ENCODE data around the gene GDF9.

The GDF9 gene

GRCh38 chr5:132837868-132838267 is 28.4 kb downstream of the GDF9 start:
- no peak for TF ChIP-seq SUZ12 (IDR thresholded peaks at IDR 0.05)
- TF ChIP-seq PKNOX1 (IDR thresholded peaks at IDR 0.05): 0 out of 2 replicates have a peak, but pooled peaks have one; percentile 20
- TF ChIP-seq HDGF (IDR thresholded peaks at IDR 0.05; ENCODE audit: borderline replicate concordance): no peak
- TF ChIP-seq FOXM1 (IDR thresholded peaks at IDR 0.05; ENCODE audit: borderline replicate concordance): no peak
- TF ChIP-seq L3MBTL2 (conservative IDR thresholded peaks at IDR 0.05): no peak
- TF ChIP-seq FOXK2 (IDR thresholded peaks at IDR 0.05): no peak
- POLR2A ChIA-PET: no interaction called here
- CTCF ChIA-PET: no interaction called here
- DNase-seq (ENCODE audit: extremely low spot score): no peak

- CTCF ChIA-PET: no interaction called here
- POLR2A ChIA-PET: no interaction called here
- DNase-seq (ENCODE audit: extremely low spot score): no peak
- TF ChIP-seq ELF4 (IDR thresholded peaks at IDR 0.05): no peak
- TF ChIP-seq SUZ12 (IDR thresholded peaks at IDR 0.05): no peak
- no peak for TF ChIP-seq CTBP1 (IDR thresholded peaks at IDR 0.05; ENCODE audit: borderline replicate concordance)
- TF ChIP-seq PKNOX1 (IDR thresholded peaks at IDR 0.05): no peak
- TF ChIP-seq BHLHE40 (IDR thresholded peaks at IDR 0.05; ENCODE audit: borderline replicate concordance): no peak
- TF ChIP-seq ZNF384 (IDR thresholded peaks at IDR 0.05): no peak
- TF ChIP-seq FOXK2 (IDR thresholded peaks at IDR 0.05): no peak
- no peak for TF ChIP-seq FOXM1 (IDR thresholded peaks at IDR 0.05; ENCODE audit: borderline replicate concordance)
- TF ChIP-seq FOXA1 (IDR thresholded peaks at IDR 0.05): no peak
- no peak for TF ChIP-seq L3MBTL2 (conservative IDR thresholded peaks at IDR 0.05)
Measured at GRCh38 chr5:132836852-132837251, 29.4 kb downstream of the GDF9 start.

GRCh38 chr5:132834057-132834456 is 32.2 kb downstream of the GDF9 start:
- TF ChIP-seq FOXA1 (IDR thresholded peaks at IDR 0.05) (no peak), CTBP1 (IDR thresholded peaks at IDR 0.05; ENCODE audit: borderline replicate concordance) (no peak), BHLHE40 (IDR thresholded peaks at IDR 0.05; ENCODE audit: borderline replicate concordance) (no peak), ZNF384 (IDR thresholded peaks at IDR 0.05) (no peak), LEF1 (IDR thresholded peaks at IDR 0.05; ENCODE audit: borderline replicate concordance) (no peak), L3MBTL2 (conservative IDR thresholded peaks at IDR 0.05) (no peak), PKNOX1 (IDR thresholded peaks at IDR 0.05) (no peak), HDGF (IDR thresholded peaks at IDR 0.05; ENCODE audit: borderline replicate concordance) (no peak), ARNT (IDR thresholded peaks at IDR 0.05) (no peak), FOXK2 (IDR thresholded peaks at IDR 0.05) (no peak), SUZ12 (IDR thresholded peaks at IDR 0.05) (no peak), FOXM1 (IDR thresholded peaks at IDR 0.05; ENCODE audit: borderline replicate concordance) (no peak), SP1 (IDR thresholded peaks at IDR 0.05) (no peak)
- ChIA-PET CTCF (interaction anchor here (2.5 kb wide), 1 partner anchor 14 kb away, joined by 12 read pairs; no protein-coding TSS in a partner anchor), POLR2A (interaction anchor here (1.2 to 2.2 kb wide), 3 partner anchors 31 to 218 kb away, joined by 3 to 13 read pairs (median 4); partner anchors contain the start of genes GDF9, HSPA4, KIF3A and UQCRQ)
- no peak for DNase-seq (ENCODE audit: extremely low spot score)

GRCh38 chr5:132832612-132833011 is 33.7 kb downstream of the GDF9 start:
- no peak for TF ChIP-seq BHLHE40 (IDR thresholded peaks at IDR 0.05; ENCODE audit: borderline replicate concordance)
- TF ChIP-seq SUZ12 (IDR thresholded peaks at IDR 0.05): no peak
- TF ChIP-seq ARNT (IDR thresholded peaks at IDR 0.05): no peak
- TF ChIP-seq FOXM1 (IDR thresholded peaks at IDR 0.05; ENCODE audit: borderline replicate concordance): no peak
- no peak for TF ChIP-seq CTBP1 (IDR thresholded peaks at IDR 0.05; ENCODE audit: borderline replicate concordance)
- TF ChIP-seq PKNOX1 (IDR thresholded peaks at IDR 0.05): no peak
- TF ChIP-seq TARDBP (IDR thresholded peaks at IDR 0.05): no peak
- no peak for TF ChIP-seq L3MBTL2 (conservative IDR thresholded peaks at IDR 0.05)
- no peak for TF ChIP-seq FOXA1 (IDR thresholded peaks at IDR 0.05)
- no peak for TF ChIP-seq NFRKB (IDR thresholded peaks at IDR 0.05)
- TF ChIP-seq FOXK2 (IDR thresholded peaks at IDR 0.05): no peak
- no peak for TF ChIP-seq ELF4 (IDR thresholded peaks at IDR 0.05)
- POLR2A ChIA-PET: interaction anchor here (0.8 to 4.2 kb wide), 3 partner anchors 12 to 35 kb away, joined by 3 to 29 read pairs (median 22); partner anchors contain the start of genes GDF9 and UQCRQ
- no peak for DNase-seq (ENCODE audit: extremely low spot score)
- CTCF ChIA-PET: interaction anchor here (4.5 kb wide), 1 partner anchor 12 kb away, joined by 21 read pairs; no protein-coding TSS in a partner anchor

- no peak for DNase-seq (ENCODE audit: extremely low spot score)
- no peak for TF ChIP-seq CTBP1 (IDR thresholded peaks at IDR 0.05; ENCODE audit: borderline replicate concordance)
- TF ChIP-seq FOXM1 (IDR thresholded peaks at IDR 0.05; ENCODE audit: borderline replicate concordance): no peak
- no peak for TF ChIP-seq BHLHE40 (IDR thresholded peaks at IDR 0.05; ENCODE audit: borderline replicate concordance)
- no peak for TF ChIP-seq NFRKB (IDR thresholded peaks at IDR 0.05)
- TF ChIP-seq LEF1 (IDR thresholded peaks at IDR 0.05; ENCODE audit: borderline replicate concordance): no peak
- TF ChIP-seq PKNOX1 (IDR thresholded peaks at IDR 0.05): no peak
- TF ChIP-seq SP1 (IDR thresholded peaks at IDR 0.05): no peak
- POLR2A ChIA-PET: interaction anchor here (1.0 to 4.2 kb wide), 9 partner anchors 11 to 93 kb away, joined by 3 to 29 read pairs (median 4); partner anchors contain the start of genes GDF9, KIF3A and UQCRQ
- CTCF ChIA-PET: interaction anchor here (4.5 kb wide), 1 partner anchor 11 kb away, joined by 21 read pairs; no protein-coding TSS in a partner anchor
Measured at GRCh38 chr5:132831095-132831860, 35.0 kb downstream of the GDF9 start.
